Left lung (tissue), 10 donors: ENCODE results near the gene EHMT1. TPM values are rescaled to one million over a fixed set of nuclear protein-coding genes. Genes with fewer than 3 reads are reported as not detected.
A peak's percentile ranks its signal among the peaks of the same experiment; 100 is the strongest.

ENCODE experiments used
- ATAC-seq: fragments of 200-7000 bp; cut with Tn5 transposase; one replicate; pipeline ENCODE4 v1.9.1; 2020; ENCODE audit warnings: moderate library complexity
- DNase-seq, 4 donors: peaks; one replicate each; pipeline ENCODE4 v3.0.0-alpha.2; 2013 to 2020
- H3K27ac ChIP-seq, 2 donors: fragments of 200-600 bp; sonication (generic) in 1 of 2; one replicate each; pipeline versions ENCODE4 v1.5.0 to v1.8.0; 2020 to 2021
- H3K27me3 ChIP-seq, 2 donors: fragments of 200-600 bp; sonication (generic) in 1 of 2; one replicate each; pipeline versions ENCODE4 v1.5.0 to v1.8.0; 2020 to 2021
- H3K36me3 ChIP-seq, 2 donors: fragments of 200-600 bp; sonication (generic) in 1 of 2; one replicate each; pipeline versions ENCODE4 v1.5.0 to v1.8.0; 2020 to 2021
- H3K4me1 ChIP-seq, 2 donors: fragments of 200-600 bp; one replicate each; pipeline ENCODE4 v1.8.0; 2021
- H3K4me3 ChIP-seq, 2 donors: fragments of 200-600 bp; sonication (generic) in 1 of 2; one replicate each; pipeline versions ENCODE4 v1.5.0 to v1.8.0; 2020 to 2021; ENCODE audit warnings: mild to moderate bottlenecking in 1 of 2
- H3K9me3 ChIP-seq, 2 donors: fragments of 200-600 bp; sonication (generic) in 1 of 2; one replicate each; pipeline versions ENCODE4 v1.5.0 to v1.8.0; 2020 to 2021
- CTCF ChIP-seq, 2 donors: fragments of 200-600 bp; sonication (generic) in 1 of 2; IDR thresholded peaks; one replicate each; pipeline versions ENCODE4 v1.5.0 to v1.8.0; 2021; ENCODE audit warnings: antibody characterized with exemption in 2 of 2
- intact Hi-C, 2 donors: fragments of 100-400 bp; cut with DNase I; formaldehyde crosslinking; loops; one replicate each; pipeline versions ENCODE4 v1.11.2 to v1.14.2; 2022
- polyA plus RNA-seq, 6 donors: library from polyadenylated mRNA; unstranded; fragments of 120-200 nt; gene quantifications; one replicate each; pipeline ENCODE4 v1.2.1, GENCODE V29; 2013; ENCODE audit not compliant: insufficient read length in 6 of 6
- total RNA-seq, 2 donors: library from RNA; stranded (reverse); fragmentation: NEBNext Ultra II Directional; extraction: Animal tissue kit (Norgen Biotek cat#: 25700); gene quantifications; one replicate each; pipeline ENCODE4 v1.2.1, GENCODE V29; 2021
- donor health status: DM: no; HTN: yes; CAD: no.
- donor health status: DM: no; HTN: no; CAD: no.

EHMT1 gene
- total and polyA plus RNA-seq, 8 donors = 71.5 to 92.7 (median 82.7) TPM

GRCh38 chr9:137691646-137692351, 73.0 kb downstream of the EHMT1 start:
- H3K36me3 ChIP-seq = no peaks in the 10 kb centered on the region
- H3K27ac ChIP-seq = peak overlapping the region; percentile 46 to 75
- no peak overlapping the region for H3K4me3 ChIP-seq
- ATAC-seq (peak; percentile 84), DNase-seq (peak in 3 of 4 donors; percentile 63 to 89 (median 79))
- H3K27me3 ChIP-seq = no peaks in the 10 kb centered on the region
- intact Hi-C loops = no loop called here
- H3K9me3 ChIP-seq = no peaks in the 10 kb centered on the region
- no peak for TF ChIP-seq CTCF (IDR thresholded peaks at IDR 0.05)
- peaks cover 15 to 55% of the 10 kb centered on the region in 2 donors for H3K4me1 ChIP-seq

- intact Hi-C loops = no loop called here
- Histone ChIP-seq H3K4me1 (peaks cover 15 to 41% of the 10 kb centered on the region in 2 donors), H3K4me3 (no peak overlapping the region), H3K27ac (no peak overlapping the region), H3K27me3 (no peaks in the 10 kb centered on the region), H3K36me3 (no peaks in the 10 kb centered on the region), H3K9me3 (no peaks in the 10 kb centered on the region)
- no peak for DNase-seq
- no peak for TF ChIP-seq CTCF (IDR thresholded peaks at IDR 0.05)
- ATAC-seq = no peak
Measured at GRCh38 chr9:137694236-137694959, 75.6 kb downstream of the EHMT1 start.

GRCh38 chr9:137694962-137695875, 76.4 kb downstream of the EHMT1 start:
- Histone ChIP-seq H3K4me1 (peaks cover 11 to 33% of the 10 kb centered on the region in 2 donors), H3K9me3 (no peaks in the 10 kb centered on the region), H3K4me3 (no peak overlapping the region), H3K27me3 (no peaks in the 10 kb centered on the region), H3K36me3 (no peaks in the 10 kb centered on the region), H3K27ac (no peak overlapping the region)
- peak; percentile 83 for ATAC-seq
- TF ChIP-seq CTCF (IDR thresholded peaks at IDR 0.05) = peak; percentile 36 to 61
- intact Hi-C loops = no loop called here
- DNase-seq = peak in 1 of 4 donors; percentile 43

- peaks cover 10 to 22% of the 10 kb centered on the region in 2 donors for H3K4me1 ChIP-seq
- TF ChIP-seq CTCF (IDR thresholded peaks at IDR 0.05) = no peak
- ATAC-seq (no peak), DNase-seq (no peak)
- no peak overlapping the region for H3K27ac ChIP-seq
- H3K36me3 ChIP-seq = no peaks in the 10 kb centered on the region
- H3K9me3 ChIP-seq = no peaks in the 10 kb centered on the region
- H3K4me3 ChIP-seq = no peak overlapping the region
- intact Hi-C loops = no loop called here
- no peaks in the 10 kb centered on the region for H3K27me3 ChIP-seq
Measured at GRCh38 chr9:137696136-137696925, 77.5 kb downstream of the EHMT1 start.
